GM12864 (cell line): ENCODE results near the gene AP4S1.

Experiments used
- DNase-seq: peaks from one replicate; pipeline ENCODE4 v3.0.0-alpha.2; 2011; ENCODE audit warnings: low read depth
- H3K4me3 ChIP-seq: 2 replicates; pipeline ENCODE4 v1.5.1; 2011; ENCODE audit warnings: mild to moderate bottlenecking, low read depth, low read length, control low read depth
- TF ChIP-seq, protein P1 (sequence below): IDR thresholded peaks from 2 replicates; pipeline ENCODE4 v1.5.1; 2011; ENCODE audit warnings: low read depth, mild to moderate bottlenecking, moderate library complexity, low read length, control low read depth, inconsistent platforms; ENCODE audit errors: missing control alignments

The AP4S1 gene

DNA sequence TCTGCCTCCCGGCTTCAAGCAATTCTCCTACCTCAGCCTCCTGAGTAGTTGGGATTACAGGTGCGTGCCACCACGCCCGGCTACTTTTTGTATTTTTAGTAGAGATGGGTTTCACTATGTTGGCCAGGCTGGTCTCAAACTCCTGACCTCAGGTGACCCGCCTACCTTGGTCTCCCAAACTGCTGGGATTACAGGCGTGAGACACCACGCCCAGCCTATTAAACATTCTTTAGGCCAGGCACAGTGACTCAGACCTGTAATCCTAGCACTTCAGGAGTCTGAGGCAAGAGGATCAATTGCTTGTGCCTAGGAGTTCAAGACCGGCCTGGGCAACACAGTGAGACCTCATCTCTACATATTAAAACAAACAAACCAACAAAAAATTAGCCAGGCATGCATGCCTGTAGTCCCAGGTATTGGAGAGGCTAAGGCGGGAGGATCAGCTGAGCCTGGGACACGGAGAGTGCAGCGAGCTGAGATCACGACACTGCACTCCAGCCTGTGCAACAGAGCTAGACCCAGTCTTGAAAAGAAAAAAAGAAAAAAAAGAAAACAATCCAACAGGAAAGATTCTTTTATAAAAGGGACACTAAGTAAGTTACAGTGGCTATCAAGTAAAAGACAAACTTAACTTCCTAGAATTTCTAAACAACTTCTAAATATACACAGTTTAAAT lies 111.9 kb downstream of the AP4S1 start:
- TF ChIP-seq, protein P1, sequence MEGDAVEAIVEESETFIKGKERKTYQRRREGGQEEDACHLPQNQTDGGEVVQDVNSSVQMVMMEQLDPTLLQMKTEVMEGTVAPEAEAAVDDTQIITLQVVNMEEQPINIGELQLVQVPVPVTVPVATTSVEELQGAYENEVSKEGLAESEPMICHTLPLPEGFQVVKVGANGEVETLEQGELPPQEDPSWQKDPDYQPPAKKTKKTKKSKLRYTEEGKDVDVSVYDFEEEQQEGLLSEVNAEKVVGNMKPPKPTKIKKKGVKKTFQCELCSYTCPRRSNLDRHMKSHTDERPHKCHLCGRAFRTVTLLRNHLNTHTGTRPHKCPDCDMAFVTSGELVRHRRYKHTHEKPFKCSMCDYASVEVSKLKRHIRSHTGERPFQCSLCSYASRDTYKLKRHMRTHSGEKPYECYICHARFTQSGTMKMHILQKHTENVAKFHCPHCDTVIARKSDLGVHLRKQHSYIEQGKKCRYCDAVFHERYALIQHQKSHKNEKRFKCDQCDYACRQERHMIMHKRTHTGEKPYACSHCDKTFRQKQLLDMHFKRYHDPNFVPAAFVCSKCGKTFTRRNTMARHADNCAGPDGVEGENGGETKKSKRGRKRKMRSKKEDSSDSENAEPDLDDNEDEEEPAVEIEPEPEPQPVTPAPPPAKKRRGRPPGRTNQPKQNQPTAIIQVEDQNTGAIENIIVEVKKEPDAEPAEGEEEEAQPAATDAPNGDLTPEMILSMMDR, result no peak
- DNase-seq, result no peak

DNA sequence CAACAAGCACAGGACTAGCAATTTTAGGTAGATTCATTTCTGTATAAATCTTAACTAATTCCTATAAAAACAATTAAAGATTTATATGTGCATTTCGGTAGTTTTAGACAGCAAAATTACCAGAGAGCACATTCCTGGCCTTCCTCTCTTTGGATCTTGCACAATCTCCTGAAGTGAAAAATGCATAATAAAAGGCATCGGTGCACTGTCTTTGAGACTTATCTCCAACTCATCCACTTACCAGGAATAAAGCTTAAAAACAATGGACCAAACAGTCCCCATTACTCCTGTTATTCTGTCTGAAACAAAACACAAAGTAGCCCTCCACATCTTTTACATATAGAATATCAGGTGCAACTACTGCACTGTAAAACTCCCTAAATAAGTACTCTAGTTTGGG lies 112.9 kb downstream of the AP4S1 start:
- no peak overlapping the region for H3K4me3 ChIP-seq
- TF ChIP-seq, protein P1, result no peak
- no peak for DNase-seq

More for the DNA sequence above, 111.9 kb downstream of the AP4S1 start:
- H3K4me3 ChIP-seq, result no peak overlapping the region

DNA sequence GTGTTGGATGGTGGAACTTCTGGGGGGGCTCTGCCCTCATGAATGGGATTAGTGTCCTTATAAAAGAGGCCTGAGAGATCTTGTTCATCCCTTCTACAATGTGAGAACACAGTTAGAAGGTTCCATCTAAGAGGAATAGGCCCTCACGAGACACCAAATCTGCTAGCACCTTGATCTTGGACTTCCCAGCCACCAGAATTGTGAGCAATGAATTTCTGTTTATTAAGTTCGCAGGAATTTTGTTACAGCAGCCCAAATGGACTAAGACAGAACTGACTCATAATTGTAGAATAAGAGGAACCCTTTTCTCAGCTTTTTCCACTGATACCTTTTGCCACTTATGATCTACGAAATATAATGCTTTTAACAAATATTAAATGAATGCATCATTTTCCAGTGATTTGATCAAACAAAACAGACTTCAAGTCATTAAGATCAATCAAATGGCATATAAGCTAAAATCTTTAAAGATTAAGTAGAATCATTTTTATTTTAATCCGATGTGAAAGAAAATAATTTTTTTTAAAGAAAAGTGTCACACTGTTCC lies 113.9 kb downstream of the AP4S1 start:
- no peak for DNase-seq
- TF ChIP-seq, protein P1, result no peak
- H3K4me3 ChIP-seq, result no peak overlapping the region

DNA sequence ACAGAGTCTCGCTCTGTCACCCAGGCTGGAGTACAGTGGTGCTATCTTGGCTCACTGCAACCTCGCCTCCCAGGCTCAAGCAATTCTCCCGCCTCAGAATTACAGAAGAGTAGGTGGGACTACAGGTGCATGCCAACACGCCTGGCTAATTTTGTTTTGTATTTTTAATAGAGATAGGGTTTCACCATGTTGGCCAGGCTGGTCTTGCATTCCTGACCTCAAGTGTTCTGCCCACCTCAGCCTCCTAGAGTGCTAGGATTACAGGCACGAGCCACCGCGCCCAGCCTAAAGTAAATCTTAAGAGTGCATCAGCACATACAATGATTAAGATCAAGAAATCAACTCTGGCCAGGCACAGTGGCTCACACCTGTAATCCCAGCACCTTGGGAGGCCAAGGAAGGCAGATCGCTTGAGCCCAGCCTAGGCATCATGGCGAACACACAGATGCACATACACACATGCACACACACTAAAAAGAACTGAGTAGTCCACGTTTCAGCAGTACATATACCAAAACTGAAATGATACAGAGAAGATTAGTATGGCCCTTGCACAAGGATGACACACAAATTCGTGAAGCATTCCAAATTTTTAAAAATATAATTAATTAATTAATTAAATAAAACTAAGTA lies 117.1 kb downstream of the AP4S1 start:
- TF ChIP-seq, protein P1, result no peak
- DNase-seq, result no peak
- H3K4me3 ChIP-seq, result no peak overlapping the region
